Inflammatory macrophage treated with lipopolysaccharide for 4 hours (primary cell): ENCODE data around the gene CHRDL2.
"Not testable (repeated sequence)": the region's sequence is repeated elsewhere in the genome, so short reads cannot be mapped to it uniquely, and the experiment has no call there.

Experiments
- DNase-seq: peaks from one replicate; pipeline ENCODE4 v3.0.0-alpha.2; 2020

Gene CHRDL2

DNA sequence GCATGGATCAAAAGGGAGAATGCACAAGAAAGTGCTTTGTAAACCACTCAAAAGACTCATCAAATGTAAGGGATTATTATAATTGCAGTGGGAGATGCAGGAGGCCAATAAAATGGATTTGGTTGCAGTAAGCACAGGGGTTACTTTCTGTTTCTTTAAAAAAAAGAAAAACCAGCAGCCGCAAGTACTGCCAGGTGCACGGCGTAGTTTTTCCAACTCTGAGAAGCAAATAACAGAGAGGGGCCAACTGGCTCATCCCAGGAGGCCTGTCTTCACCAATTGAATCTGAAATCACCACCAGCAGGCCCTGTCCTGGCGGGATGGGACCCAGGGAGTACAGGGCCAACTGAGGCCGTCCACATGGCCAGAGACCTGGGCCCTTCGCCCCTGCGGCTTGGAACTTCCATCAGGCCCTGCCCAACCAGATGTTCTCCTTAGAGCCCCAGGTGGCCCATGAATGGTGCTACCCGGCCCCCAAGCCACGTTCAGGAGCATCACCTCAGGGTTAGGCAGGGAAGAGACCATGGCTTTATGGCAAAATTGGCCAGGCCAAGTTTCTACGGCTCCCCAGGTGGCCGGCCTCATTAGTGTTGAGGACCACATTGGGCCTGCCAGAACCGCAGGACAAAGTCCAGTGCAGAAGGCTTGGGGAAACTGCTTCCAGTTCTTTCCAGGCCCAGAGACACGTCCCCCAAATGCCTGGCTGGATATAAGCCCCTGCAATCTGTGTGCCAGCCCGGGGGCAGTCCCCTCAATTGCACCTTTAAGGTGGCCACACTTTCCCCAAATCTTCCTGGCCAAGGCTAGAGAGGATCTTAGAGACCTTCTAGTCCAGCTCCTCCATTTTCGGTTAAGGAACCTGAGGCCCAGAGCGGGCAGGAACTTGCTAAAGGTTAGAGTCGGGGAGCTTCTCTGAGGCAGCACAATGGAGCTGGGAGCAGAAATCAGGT lies 61.7 kb downstream of the CHRDL2 start:
- no peak for DNase-seq

GRCh38 chr11:74663315-74663714 lies 67.9 kb downstream of the CHRDL2 start:
- no peak for DNase-seq

- DNase-seq, result no peak
Measured at GRCh38 chr11:74662487-74663103, 68.6 kb downstream of the CHRDL2 start.

- not testable (repeated sequence) for DNase-seq
Measured at GRCh38 chr11:74659124-74659523, 72.1 kb downstream of the CHRDL2 start.

DNA sequence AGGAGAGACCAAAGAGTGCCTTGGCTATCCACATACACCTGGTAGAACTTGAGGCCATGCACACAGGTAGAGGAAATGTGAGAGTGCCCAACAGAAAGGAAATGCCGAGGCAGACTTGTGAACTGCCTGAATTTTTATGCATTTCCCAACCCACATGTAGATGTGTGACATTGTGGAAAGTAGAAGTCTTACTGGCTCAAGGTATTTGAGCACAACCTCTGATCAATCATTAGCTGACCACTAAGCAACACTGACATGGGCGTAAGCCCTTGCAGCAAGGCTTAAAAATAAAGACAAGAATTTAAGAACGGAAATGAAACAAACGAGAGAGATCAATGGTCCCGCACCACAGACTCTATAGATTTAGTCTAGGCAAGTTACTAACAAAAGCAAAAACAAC lies 76.2 kb downstream of the CHRDL2 start:
- DNase-seq, result no peak

DNA sequence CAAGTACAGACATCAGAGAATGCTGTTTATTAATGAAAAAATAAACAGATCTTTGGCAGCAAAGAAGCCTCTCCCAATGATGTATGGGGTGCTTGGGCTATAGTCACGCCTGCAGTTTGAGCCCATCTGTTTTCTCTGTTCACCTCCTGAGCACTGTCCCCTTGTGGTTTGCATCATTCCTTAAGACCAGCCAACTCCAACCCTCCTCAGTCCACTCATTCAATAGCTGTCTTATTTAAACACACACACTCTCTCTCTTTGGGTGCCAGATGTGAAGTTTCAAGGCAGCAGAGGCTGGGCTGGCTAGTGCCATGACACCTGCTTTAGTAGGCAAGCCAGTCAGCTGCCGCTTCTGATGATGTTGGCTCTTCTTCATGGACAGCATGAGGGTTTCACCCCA lies 80.7 kb downstream of the CHRDL2 start:
- no peak for DNase-seq

GRCh38 chr11:74648894-74649293 lies 82.3 kb downstream of the CHRDL2 start:
- DNase-seq, result no peak

- DNase-seq, result no peak
Measured at GRCh38 chr11:74647831-74648230, 83.4 kb downstream of the CHRDL2 start.

DNA sequence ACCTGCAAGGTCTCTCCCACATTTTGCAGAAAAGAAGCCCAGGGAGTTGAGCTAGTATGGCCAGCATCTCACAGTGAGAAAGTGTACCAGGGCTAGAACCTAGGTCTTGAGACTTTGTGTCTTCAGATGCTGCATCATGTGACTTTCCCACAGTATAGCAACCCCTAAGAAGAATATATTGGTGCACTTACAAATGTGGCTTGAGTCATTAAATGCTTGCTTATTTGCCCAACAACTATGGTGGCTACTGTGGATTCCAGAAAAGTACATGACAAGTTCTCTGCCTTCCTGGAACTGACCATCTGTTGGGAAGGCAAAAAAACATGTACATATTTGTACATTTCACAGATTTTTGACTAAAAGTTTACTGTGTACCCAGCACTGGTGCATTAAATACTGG lies 83.8 kb downstream of the CHRDL2 start:
- no peak for DNase-seq

GRCh38 chr11:74646954-74647353 lies 84.3 kb downstream of the CHRDL2 start:
- DNase-seq, result no peak
